AG09319 (cell line): ENCODE data around the gene ELP5.

ENCODE experiments used
- DNase-seq: peaks from one replicate; pipeline ENCODE4 v3.0.0-alpha.2; 2010; ENCODE audit warnings: low read depth; ENCODE audit errors: extremely low read depth
- TF ChIP-seq, protein P1 (sequence below): IDR thresholded peaks from 2 replicates; pipeline ENCODE4 v1.5.1; 2011; ENCODE audit warnings: low read depth, mild to moderate bottlenecking, inconsistent platforms, low read length, moderate library complexity

ELP5 gene

GRCh38 chr17:7251661-7252175, 297 bp upstream of the ELP5 start, which contains the start of gene CTDNEP1:
TSS of gene CTDNEP1 (minus strand) at chr17:7251734. CDS start at chr17:7251296, 438 bp downstream.
- peak; percentile 99 for DNase-seq
- TF ChIP-seq, protein P1, sequence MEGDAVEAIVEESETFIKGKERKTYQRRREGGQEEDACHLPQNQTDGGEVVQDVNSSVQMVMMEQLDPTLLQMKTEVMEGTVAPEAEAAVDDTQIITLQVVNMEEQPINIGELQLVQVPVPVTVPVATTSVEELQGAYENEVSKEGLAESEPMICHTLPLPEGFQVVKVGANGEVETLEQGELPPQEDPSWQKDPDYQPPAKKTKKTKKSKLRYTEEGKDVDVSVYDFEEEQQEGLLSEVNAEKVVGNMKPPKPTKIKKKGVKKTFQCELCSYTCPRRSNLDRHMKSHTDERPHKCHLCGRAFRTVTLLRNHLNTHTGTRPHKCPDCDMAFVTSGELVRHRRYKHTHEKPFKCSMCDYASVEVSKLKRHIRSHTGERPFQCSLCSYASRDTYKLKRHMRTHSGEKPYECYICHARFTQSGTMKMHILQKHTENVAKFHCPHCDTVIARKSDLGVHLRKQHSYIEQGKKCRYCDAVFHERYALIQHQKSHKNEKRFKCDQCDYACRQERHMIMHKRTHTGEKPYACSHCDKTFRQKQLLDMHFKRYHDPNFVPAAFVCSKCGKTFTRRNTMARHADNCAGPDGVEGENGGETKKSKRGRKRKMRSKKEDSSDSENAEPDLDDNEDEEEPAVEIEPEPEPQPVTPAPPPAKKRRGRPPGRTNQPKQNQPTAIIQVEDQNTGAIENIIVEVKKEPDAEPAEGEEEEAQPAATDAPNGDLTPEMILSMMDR: no peak

DNA sequence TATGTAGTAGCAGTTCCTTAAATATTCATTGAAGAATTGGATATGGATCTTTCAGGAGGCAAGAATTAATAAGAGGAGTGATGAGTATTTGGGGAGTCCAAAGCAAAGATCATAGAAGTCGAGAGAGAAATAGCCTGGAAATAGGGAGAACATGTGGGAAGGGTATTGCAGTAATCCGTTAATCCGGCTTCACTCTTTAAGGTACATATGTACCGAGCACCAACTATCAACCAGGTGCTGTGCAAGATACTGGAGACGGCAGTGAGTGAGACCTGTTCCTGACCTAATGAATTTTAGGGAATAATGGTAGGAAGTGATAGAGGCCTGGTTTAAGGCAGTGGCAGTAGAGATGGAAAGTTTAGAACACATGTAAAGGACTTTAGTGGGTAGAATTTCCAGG, 1.1 kb downstream of the ELP5 start:
- DNase-seq: no peak
- TF ChIP-seq, protein P1: no peak

- TF ChIP-seq, protein P1: no peak
Measured at GRCh38 chr17:7254511-7254910, 2.5 kb downstream of the ELP5 start.

GRCh38 chr17:7256766-7257456, 4.9 kb downstream of the ELP5 start:
- TF ChIP-seq, protein P1: no peak
- no peak for DNase-seq

More at GRCh38 chr17:7254511-7254910, 2.5 kb downstream of the ELP5 start:
- no peak for DNase-seq

DNA sequence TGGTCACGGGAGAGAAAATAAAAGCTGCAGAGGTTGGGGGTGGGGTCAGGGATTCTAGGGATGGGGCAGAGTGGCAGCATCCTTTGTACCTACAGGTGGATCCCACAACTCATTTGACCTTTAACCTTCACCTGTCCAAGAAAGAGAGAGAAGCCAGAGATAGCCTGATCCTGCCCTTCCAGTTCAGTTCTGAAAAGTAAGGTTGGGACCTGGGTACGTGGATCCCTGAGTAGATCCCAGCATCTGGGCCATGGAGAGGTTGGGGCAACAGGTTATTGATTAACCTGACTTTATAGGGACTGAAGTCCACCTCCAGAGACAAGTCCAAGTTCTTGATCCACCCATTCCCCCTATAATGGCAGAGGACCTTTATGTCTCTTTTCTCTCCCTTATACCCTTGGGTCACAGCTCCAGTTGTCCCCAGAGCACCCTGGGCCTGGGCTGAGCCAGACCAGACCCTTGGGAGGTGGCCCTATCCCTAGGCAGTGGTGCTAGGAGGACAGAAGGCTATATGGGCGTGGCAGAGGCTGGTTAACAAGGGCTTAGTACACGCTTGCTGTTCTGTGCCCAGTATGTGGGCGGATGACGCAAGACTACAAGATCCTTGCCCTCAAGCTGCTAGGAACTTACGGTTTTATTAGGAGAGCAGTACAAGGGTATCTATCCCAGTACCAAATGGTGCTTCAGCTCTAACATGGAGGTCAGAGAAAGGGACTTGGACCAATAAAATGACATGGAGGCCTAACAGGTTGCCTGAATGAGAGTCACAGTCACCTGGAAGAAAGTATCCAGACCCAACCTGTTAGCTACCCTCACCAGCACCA, 6.9 kb downstream of the ELP5 start:
- TF ChIP-seq, protein P1: no peak

DNA sequence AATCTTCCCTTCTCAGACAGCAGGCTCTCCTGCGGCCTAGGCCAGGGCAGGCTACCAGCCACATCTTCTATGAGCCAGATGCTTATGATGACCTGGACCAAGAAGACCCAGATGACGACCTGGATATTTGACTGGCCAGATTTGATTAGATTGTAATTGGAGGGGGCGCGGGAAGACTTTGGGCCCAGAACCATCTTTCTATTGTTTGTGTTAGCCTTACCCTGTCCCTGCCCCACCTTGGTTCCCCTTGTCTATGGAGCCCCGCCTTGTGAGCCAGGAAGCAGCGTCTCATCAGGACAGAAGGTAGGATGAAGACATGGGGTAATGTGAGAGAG, 7.5 kb downstream of the ELP5 start:
- TF ChIP-seq, protein P1: no peak
- no peak for DNase-seq

More for the DNA sequence above, 6.9 kb downstream of the ELP5 start:
- no peak for DNase-seq

GRCh38 chr17:7260151-7260550, 8.1 kb downstream of the ELP5 start:
- no peak for DNase-seq
- TF ChIP-seq, protein P1: no peak
